Pancreas (tissue), 10 donors: ENCODE measurements around the gene GET4. TPM values are rescaled to one million over a fixed set of nuclear protein-coding genes. Genes with fewer than 3 reads are reported as not detected.

Experiments used
- ATAC-seq, 4 donors: fragments of 200-7000 bp; cut with Tn5 transposase; one replicate each; pipeline versions ENCODE4 v1.8.0 to v1.9.1; 2020; ENCODE audit warnings: mild to moderate bottlenecking in 4 of 4, moderate library complexity in 4 of 4
- DNase-seq, 6 donors: peaks; one replicate each; pipeline ENCODE4 v3.0.0-alpha.2; 2020
- FAIRE-seq: peaks from 2 replicates; lab custom pipeline; 2012; peaks lifted over from hg19 to GRCh38; lab: Jason Lieb, UNC
- H3K27ac ChIP-seq, 4 donors: fragments of 200-600 bp; sonication (generic); 1 replicate in 3 of 4; 2 replicates in 1 of 4; pipeline versions ENCODE4 v1.5.0 to v1.8.0; 2020
- H3K27me3 ChIP-seq, 4 donors: fragments of 200-600 bp; one replicate each; pipeline ENCODE4 v1.8.0; 2021
- H3K36me3 ChIP-seq, 3 donors: fragments of 200-600 bp; sonication (generic) in 1 of 3; one replicate each; pipeline versions ENCODE4 v1.5.0 to v1.8.0; 2020 to 2021
- H3K4me1 ChIP-seq, 3 donors: fragments of 200-600 bp; one replicate each; pipeline ENCODE4 v1.8.0; 2021
- H3K4me3 ChIP-seq, 4 donors: fragments of 200-600 bp; sonication (generic) in 2 of 4; one replicate each; pipeline versions ENCODE4 v1.5.0 to v1.8.0; 2020 to 2021
- H3K9me3 ChIP-seq, 4 donors: fragments of 200-600 bp; one replicate each; pipeline ENCODE4 v1.8.0; 2021
- WGBS, 2 donors: extraction: QIAGEN DNeasy Blood & Tissue Kit; methylation state at CpG; one replicate each; pipeline ENCODE4 v1.1.7; 2013; 5-methylcytosine and 5-hydroxymethylcytosine counted together
- intact Hi-C, 3 donors: fragments of 100-400 bp; cut with DNase I; formaldehyde crosslinking; loops; one replicate each; pipeline versions ENCODE4 v1.11.1 to v1.14.2; 2022
- polyA plus RNA-seq, 2 donors: library from polyadenylated mRNA; stranded (reverse); fragments of 200-250 nt; gene quantifications; one replicate each; pipeline ENCODE4 v1.2.3, GENCODE V29; 2013
- total RNA-seq, 6 donors: library from RNA; stranded (reverse); fragmentation: NEBNext Ultra II Directional in 4 of 6; extraction: Animal tissue kit (Norgen Biotek cat#: 25700) in 4 of 6; gene quantifications; one replicate each; pipeline versions ENCODE4 v1.2.1 to v1.2.4, GENCODE V29; 2021 to 2023
- TF ChIP-seq, protein P1 (sequence below), 4 donors: fragments of 200-600 bp; sonication (generic) in 3 of 4; IDR thresholded peaks; one replicate each; pipeline versions ENCODE4 v1.5.0 to v1.8.0; 2021; ENCODE audit warnings: antibody characterized with exemption in 4 of 4
- donor health status: healthy with polysubstance abuse.
- donor health status: DM: no; HTN: no; CAD: no; lungs with moderate emphysema.
- donor health status: DM: no; HTN: no; CAD: no.
- donor health status: control.
- donor health status: control.
- donor health status: Bipolar disorder and iron deficiency.
- donor health status: DM: yes; HTN: yes; CAD: no.
- donor health status: DM: no; HTN: no; CAD: no.
- donor health status: DM: no; HTN: no; CAD: no.
- donor health status: DM: yes; HTN: yes; CAD: no.

GET4 gene
- total and polyA plus RNA-seq, 8 donors = 13.1 to 94.5 (median 21.4) TPM

DNA sequence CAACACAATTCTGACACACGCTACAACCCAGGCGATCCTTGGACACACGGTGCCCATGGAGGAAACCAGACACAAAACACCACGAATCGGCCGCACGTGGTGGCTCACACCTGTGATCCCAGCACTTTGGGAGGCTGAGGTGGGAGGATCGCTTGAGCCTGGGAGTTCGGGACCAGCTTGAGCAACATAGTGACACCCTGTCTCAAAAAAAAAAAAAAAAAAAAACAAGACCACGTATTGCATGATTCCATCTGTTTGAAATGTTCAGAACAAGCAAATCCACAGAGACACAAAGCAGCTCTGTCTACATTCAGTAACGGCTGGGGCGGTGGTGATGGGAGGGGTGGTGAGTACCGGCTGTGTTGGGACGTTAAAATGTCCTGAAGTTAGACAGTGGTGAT, 53.0 kb downstream of the GET4 start:
- no peak for FAIRE-seq
- Histone ChIP-seq H3K36me3 (no peaks in the 10 kb centered on the region), H3K9me3 (no peaks in the 10 kb centered on the region), H3K27ac (no peak overlapping the region), H3K4me1 (no peaks in the 10 kb centered on the region), H3K4me3 (no peak overlapping the region), H3K27me3 (no peaks in the 10 kb centered on the region)
- TF ChIP-seq, protein P1, sequence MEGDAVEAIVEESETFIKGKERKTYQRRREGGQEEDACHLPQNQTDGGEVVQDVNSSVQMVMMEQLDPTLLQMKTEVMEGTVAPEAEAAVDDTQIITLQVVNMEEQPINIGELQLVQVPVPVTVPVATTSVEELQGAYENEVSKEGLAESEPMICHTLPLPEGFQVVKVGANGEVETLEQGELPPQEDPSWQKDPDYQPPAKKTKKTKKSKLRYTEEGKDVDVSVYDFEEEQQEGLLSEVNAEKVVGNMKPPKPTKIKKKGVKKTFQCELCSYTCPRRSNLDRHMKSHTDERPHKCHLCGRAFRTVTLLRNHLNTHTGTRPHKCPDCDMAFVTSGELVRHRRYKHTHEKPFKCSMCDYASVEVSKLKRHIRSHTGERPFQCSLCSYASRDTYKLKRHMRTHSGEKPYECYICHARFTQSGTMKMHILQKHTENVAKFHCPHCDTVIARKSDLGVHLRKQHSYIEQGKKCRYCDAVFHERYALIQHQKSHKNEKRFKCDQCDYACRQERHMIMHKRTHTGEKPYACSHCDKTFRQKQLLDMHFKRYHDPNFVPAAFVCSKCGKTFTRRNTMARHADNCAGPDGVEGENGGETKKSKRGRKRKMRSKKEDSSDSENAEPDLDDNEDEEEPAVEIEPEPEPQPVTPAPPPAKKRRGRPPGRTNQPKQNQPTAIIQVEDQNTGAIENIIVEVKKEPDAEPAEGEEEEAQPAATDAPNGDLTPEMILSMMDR (IDR thresholded peaks at IDR 0.05) = no peak
- peak in 4 of 6 donors; percentile 3 to 40 (median 14) for DNase-seq
- intact Hi-C loops = no loop called here
- no peak for ATAC-seq
- 92 to 93% methylated on average over 14 of the region's 14 CpGs for WGBS, 2 donors

DNA sequence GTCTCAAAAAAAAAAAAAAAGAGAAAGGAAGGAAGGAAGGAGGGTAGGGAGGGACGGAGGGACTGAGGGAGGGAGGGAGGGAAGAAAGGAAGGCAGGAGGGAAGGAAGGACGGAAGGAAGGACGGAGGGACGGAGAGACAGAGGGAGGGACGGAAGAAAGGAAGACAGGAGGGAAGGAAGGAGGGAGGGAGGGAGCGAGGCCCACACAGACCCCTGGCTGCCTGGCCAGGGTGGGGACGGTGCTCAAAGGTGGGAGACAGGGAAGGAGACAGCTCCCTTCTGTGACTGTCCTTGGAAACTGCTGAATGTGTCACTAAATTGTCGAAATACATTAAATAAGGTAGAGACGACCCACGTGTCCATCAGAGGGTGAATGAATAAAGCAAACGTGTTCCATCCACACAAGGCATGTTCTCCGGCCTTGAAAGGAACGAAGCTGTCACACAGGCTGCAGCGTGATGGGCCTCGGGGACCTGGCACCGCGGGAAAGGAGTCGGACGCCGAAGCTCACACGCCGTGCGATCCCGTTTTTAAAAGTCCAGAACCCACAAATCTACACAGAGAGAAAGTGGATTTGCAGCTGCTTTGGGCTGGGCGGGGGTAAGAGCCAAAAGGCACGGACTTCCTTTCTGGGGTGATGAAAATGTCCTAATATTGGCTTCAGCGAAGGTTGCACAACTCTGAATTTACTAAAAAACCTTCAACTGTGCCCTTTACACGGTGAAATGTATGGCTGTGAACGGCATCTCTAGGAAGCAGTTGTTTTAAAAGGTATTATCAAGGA, 54.8 kb downstream of the GET4 start:
- FAIRE-seq = no peak
- DNase-seq = peak in 3 of 6 donors; percentile 4 to 35 (median 22)

DNA sequence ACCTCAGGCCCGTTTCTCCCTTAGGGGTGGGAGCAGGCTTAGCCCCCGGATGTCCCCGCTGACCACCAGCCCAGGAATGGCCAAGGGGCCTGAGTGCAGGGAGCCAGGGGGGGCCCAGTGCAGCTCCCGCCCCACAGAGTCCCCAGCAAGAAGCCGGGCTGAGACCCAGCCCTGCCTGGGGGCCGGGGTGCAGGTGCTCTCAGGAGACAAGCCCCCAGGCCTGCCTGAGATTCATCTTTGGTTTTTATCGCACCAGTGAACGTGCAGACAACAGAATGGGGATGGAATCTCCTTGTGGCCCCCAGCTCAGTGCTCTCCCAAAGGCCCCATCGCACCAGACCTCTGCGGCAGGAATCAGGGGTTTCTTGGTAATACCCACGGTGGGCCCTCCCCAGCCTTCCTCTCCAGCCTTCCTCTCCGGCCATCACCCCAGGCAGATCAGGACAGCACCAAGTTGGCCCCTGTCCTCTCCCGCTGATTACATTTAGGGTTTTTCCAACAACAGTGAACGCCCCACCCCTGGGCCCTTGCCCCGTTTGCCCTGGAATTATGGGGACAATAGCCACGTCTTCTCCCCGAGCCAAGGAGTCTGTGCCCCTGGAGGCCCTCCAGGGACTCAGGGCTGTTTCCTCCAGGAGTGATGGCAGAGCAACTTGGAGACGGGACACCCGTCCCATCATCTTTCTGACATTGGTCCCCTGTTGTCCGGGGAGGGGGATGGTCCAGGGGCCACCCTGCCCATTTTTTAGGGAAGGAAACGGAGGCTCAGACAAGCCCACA, 55.7 kb downstream of the GET4 start:
- H3K27ac ChIP-seq = no peak overlapping the region
- peak in 3 of 6 donors; percentile 18 to 61 (median 46) for DNase-seq
- intact Hi-C loops = no loop called here
- no peak for FAIRE-seq
- no peaks in the 10 kb centered on the region for H3K9me3 ChIP-seq
- ATAC-seq = no peak
- 93 to 94% methylated on average over 21 of the region's 21 CpGs for WGBS, 2 donors
- no peaks in the 10 kb centered on the region for H3K36me3 ChIP-seq
- H3K27me3 ChIP-seq = no peaks in the 10 kb centered on the region
- no peak overlapping the region for H3K4me3 ChIP-seq
- no peaks in the 10 kb centered on the region for H3K4me1 ChIP-seq
- TF ChIP-seq, protein P1 (IDR thresholded peaks at IDR 0.05) = no peak

More for the DNA sequence above, 54.8 kb downstream of the GET4 start:
- ATAC-seq = no peak
- H3K27me3 ChIP-seq = no peaks in the 10 kb centered on the region
- H3K4me3 ChIP-seq = no peak overlapping the region
- H3K4me1 ChIP-seq = no peaks in the 10 kb centered on the region
- H3K36me3 ChIP-seq = no peaks in the 10 kb centered on the region
- H3K9me3 ChIP-seq = no peaks in the 10 kb centered on the region
- H3K27ac ChIP-seq = no peak overlapping the region
- 79 to 80% methylated on average over 29 of the region's 29 CpGs for WGBS, 2 donors
- TF ChIP-seq, protein P1 (IDR thresholded peaks at IDR 0.05) = no peak
- intact Hi-C loops = no loop called here

DNA sequence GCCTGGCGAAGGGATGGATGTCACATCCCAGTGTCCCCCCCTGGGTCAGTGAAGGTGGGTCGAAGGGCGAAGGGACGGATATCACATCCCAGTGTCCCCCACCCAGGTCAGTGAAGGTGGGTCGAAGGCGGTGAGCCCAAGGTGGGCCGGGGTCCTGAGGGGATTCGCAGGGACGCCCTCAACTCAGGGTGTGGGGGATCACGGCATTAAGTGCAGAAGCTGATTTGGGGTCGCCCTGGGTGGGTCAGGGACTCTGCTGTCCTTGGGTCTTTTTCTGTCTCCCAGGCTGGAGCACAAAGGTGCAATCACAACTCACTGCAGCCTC, 56.3 kb downstream of the GET4 start:
- FAIRE-seq = no peak
- no peaks in the 10 kb centered on the region for H3K9me3 ChIP-seq
- no peak overlapping the region for H3K4me3 ChIP-seq
- TF ChIP-seq, protein P1 (IDR thresholded peaks at IDR 0.05) = no peak
- no peaks in the 10 kb centered on the region for H3K4me1 ChIP-seq
- no peaks in the 10 kb centered on the region for H3K27me3 ChIP-seq
- H3K36me3 ChIP-seq = no peaks in the 10 kb centered on the region
- no peak for ATAC-seq
- WGBS, 2 donors = 86 to 98% methylated on average over 11 of the region's 11 CpGs
- DNase-seq = peak in 2 of 6 donors; percentile 15 to 49
- intact Hi-C loops = no loop called here
- no peak overlapping the region for H3K27ac ChIP-seq
